Measurements from ENCODE around the gene AUTS2.

Gene AUTS2

DNA sequence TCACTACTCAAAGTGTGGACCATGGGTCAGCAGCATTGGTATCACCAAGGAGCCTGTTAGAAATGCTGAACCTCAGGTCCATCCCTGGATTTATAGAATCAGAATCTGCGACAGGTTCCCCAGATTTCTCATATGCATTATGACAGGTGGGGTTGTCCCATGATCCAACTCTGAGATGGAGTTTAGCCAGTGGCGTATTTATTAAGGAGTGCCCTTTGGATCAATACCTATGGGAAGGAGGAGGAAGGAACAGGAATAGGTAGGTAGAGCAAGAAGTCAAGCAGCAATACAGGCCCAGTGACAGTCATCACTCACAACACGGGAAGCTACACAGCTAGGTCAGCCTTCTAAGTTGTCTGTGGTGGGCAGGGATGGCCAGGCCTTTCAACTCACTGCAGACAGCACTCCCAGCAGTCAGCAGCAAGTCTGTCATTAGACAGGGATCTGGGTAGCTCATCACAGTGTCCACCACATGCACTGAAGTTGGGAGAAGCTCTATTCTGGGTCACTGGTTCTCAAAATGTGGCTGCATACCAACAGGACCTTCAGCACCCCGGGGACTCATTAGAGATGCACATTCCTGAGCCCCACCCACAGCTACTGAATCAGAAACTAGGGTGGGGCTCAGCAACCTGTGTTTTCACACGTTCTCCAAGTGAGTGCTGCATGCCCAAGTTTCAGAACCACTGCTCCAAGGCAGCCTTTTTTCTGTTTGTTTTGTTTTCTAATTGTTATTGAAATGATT lies 1001.3 kb downstream of the AUTS2 start:
- DNase-seq = no peak

DNA sequence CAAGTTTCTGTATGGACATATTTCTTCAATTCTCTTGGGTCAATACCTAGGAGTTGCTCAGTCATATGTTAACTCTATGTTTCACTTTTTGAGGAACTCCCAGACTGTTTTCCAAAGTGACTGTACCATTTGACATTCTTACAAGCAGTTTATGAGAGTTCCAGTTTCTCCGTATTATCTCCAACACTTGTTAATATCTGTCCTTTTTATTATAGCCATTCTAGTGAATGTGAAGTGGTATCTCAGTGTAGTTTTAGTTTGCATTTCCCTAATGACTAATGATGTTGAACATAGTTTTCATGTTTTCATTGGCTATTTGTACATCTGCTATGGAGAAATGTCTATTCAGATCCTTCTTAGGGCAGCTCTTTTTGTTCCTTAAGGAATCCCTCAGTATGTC lies 1002.7 kb downstream of the AUTS2 start:
- DNase-seq = no peak

DNA sequence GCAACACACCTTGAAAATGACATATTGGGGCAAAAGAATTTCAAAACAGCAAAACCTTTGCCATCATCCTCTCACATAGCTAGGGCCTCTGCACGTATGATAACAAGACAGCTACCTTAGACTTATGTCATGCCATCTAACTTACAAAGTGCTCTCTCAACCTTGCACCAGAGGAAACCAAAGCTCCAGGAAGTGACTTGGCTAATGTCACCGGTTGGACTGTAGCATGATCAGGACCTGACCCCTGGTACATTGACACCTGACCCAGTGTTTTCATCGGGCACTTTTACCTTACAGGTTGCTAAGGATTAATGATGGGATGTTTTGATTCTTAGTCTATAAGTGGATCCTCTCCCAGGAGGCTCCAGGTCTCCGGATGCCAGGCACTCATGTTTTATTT lies 1003.8 kb downstream of the AUTS2 start:
- no peak for DNase-seq

DNA sequence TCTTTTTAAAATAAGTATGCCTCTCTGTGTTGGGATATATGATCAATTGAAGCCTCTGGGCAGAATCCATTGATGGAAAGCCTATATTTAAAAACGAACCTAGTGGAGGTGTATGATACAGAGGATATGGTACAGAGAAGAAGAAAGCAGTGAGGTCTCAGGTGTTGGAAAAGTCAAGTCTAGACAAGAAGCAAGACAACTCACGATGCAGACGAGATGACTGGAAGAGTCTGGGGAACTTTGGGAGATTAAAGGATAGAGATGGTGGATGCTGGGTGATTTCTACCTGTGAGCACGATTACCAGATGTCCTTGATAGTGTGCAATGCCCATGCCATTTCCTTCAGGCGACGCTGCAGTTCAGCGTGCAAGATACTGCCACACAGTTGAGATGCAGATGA lies 1009.0 kb downstream of the AUTS2 start:
- DNase-seq = no peak

DNA sequence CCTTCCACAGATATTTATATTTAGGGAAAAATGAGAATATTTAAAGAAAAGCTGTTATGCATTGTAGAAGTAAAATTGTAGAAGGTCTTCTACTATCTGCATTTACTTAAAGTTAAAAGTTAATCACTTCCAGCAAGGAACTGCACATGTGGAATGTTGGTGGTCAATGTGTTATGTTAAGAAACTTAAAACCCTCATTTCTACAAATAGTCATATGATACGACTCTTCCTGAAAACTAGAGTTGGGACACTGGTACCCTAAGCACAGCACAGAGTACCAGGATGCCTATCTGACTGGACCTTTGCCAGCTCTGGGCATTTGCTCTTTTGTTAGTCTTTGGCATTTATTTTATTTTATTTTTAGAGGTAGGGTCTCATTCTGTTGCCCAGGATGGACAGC lies 1009.5 kb downstream of the AUTS2 start:
- DNase-seq = no peak

DNA sequence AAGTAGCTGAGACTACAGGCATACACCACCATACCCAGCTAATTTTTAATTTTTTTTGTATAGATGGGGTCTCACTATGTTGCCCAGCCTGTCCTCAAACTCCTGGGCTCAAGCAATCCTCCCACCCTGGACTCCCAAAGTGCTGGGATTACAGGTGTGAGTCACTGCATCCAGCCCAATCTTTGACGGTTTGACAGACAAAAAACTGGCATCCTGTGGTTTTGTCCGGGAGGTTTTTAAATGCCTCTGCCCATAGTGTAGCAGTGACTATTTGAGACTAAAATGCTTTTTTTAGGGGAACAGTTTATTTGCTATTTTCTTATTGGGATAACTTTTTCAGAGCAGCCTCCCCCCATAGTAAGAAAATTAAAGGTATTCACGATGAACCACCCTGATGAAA lies 1010.0 kb downstream of the AUTS2 start:
- DNase-seq = no peak

DNA sequence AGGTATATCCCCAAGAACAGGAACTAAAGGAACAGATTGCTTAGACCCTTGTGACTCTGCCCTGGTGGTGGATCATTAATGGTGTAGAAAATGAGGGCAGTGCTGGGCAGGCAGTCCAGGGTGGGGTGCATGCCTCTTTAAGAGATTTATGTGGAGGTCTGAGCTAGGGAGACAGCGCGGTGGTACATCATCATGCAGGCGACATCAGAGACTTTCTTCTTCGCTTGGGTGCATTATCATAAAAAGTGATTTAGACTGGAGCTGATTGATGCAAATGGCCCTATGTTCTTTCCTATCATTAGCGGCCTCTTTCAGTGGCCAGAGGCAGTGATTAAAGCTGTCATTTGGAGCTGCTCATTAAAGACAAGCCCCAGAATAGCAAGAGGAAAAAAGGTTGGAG lies 1014.5 kb downstream of the AUTS2 start:
- DNase-seq = no peak

DNA sequence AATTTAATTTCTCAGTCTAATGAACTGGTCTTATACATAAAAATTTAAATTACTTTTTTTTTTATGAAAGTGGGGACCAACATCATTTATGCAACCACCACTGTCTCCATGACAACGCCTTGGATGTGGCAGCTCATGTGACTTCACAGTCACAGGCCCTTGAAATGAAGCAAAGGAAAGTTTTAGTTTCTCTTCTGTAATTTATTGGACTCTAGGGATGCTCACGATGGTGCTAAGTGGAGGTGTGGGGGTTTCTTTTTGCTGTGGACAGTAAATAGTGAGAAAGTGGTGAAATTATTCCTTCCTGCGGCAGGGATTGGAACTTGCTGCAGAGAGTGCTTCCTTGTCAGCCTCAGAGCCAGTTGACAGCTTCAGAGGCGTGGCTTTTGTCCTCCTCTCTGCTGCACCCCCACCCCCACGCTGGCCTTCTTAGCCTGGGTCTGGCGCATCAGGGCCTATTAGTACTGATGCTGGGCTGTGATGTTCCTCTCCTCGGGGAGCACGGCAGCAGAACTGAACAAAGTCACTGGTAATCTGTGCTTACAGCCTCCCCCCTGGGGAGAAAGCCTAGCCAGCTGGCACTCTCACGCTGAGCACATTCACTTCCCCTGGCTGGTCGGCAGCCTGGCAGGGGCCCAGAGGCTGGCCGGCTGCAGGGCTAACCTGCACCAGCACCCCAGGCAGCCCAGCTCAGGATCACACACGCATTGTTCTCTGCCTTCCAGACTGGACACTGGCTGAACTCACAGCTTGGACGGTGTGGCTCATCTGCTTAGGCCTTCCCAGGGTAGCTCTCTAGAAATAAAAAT lies 1016.2 kb downstream of the AUTS2 start:
- peak; percentile 94 for DNase-seq

DNA sequence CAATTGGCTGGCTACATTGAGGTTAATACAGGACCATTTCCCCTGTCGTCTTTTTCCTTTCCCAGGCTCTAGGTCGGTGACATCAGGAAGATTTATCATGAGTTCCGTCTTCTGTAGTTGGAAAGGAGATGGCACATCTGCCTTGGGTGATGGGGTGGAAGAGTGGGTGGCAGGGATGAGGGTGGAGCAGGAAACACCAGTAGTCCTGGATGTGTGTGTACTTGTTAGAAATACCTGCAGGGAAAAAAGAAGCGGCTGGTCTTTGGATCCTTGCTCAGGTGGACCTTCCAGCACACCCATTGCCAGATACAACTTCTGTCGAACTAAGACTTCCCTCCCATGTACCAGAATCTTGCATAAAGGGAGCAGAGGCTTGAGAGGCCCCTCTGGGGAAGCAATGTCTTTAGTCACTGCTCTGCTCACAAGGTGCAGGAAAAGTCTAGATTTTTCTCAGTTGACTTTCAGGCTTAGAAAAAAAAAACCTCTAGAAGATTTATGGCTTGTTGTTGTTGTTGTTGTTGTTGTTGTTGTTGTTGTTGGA lies 1016.9 kb downstream of the AUTS2 start:
- DNase-seq = no peak

DNA sequence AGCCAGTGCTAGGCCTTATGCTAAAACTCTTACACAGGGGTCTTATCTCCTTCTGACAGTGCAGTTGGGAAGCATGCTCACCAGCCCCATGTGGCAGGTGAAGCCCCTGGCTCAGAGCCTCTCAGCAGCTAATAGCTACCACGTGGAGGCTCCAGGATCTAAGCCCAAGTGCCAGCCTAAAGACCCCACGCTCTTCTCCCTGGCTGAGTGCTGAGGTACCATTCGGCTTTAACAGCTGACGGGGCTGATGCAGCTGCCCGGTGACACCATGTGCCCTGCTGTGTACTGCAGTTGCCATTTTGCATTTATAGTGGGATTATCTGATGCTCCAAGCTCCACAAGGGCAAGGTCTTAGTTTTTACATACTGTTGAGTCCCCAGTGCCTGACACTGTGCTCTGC lies 1017.9 kb downstream of the AUTS2 start:
- DNase-seq = no peak

DNA sequence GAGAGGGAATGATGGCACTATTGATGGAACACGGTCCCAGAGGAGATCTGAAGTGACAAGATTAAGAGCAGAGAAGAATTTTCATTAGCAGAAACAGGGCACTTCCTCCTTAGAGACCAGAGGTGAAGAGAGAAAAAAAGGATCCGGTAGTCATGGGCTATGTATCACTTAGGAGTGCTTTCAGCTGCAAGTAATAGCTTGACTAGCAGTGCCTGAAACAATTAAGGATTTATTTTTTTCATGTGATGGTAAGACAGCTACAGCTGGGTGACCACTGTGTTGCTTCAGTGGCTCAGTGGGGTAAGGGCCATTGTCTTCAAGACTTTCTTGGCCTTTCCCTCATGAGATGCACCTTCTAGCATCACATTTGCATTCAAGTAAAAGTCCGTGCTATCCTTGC lies 1018.5 kb downstream of the AUTS2 start:
- no peak for DNase-seq

DNA sequence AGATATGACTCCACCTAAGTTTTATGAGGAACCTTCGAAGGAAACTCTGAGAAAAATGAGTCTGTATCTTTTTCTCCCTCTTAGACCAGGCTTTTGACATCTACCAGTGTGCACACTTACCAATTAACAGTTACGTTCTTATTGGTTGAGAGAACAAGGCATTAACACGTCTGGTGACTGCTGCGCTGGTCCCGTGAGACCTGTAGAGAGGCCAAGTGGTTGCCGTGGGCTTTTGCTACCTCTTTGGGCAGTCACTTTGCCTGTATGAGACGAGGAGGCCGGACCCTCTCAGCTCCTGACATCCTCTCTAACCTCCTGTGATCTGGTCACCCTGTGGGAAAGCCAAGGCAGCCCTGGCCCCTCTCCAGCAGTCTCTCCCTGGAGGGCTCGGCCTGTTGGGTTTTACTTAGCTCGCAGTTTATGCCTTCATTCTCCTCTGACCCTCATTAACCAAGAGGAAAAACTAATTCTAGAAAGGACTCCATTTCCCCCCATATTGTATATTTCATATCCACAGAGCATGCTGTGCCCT lies 1019.8 kb downstream of the AUTS2 start:
- DNase-seq = no peak

DNA sequence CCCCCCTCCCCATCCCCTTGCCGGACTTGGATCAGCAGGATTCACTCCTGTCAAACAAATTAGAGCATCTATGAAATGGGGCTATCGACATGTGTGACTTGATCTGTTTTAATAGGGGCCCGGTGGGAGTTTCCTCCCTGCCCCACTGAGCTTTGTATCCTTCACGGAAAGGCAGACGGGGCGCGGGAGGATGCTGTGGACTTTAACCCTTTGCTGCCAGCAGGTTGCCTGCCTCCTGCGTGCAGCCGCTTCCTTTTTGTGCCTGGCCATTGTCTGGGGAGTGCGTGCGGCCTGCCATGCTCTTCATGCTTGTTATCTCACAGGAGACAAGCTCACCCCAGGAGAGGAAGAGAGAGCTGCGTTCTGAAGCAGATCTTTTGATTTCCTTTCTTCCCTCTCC lies 1020.9 kb downstream of the AUTS2 start:
- no peak for DNase-seq

DNA sequence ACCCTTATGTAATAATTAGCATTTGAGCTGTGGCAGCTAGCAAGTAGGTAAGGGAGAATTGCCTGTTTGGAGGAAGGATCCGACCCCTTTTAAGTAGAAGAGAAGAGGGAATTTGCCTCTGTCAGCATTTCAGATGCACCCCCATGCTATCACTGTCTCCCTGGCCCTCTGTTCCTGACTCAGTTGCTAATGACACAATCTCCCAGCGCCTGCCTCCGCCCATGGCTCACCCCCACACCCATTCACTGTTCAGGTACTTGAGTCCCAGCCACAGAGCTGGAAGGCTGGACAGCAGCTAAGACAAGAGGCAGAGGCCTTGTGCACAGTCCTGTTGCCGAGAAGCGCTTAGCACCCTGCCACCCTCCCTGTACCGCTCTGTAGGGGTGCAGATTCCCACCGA lies 1021.4 kb downstream of the AUTS2 start:
- DNase-seq = no peak

DNA sequence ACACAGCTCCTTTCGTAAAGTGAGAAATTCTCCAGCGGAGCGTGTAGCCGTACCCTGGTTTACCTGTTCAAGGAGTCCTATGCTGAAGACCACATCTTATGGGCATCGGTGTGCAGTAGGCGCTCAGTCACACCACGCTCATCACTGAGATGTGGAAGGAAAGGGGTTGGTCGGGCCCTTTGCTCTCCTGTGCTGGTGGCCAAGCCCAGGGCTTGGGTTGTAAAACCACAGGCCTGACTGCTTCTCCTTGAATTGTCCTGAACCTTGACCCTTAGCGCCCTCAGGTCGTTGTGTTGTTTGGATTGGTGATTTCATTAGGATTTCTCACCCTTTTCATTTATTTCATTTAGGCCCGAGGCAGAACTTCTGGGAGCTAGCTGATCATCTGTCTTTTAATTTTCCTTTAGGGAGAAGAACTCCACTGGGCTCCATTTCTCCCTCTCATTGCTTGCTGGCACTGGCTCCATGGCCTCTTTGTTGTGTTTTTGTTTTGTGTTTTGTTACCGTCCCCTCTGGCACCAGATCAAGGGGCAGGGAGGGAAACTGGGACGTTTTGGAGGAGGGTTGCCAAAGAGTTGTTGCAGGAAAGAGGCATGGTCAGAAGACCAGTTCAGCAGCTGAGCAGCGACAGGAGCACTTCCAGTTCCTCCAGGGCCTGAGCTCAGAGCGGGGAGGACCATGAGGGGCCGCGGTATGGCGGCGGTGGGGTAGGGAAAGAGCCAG lies 1022.2 kb downstream of the AUTS2 start:
- DNase-seq = no peak

DNA sequence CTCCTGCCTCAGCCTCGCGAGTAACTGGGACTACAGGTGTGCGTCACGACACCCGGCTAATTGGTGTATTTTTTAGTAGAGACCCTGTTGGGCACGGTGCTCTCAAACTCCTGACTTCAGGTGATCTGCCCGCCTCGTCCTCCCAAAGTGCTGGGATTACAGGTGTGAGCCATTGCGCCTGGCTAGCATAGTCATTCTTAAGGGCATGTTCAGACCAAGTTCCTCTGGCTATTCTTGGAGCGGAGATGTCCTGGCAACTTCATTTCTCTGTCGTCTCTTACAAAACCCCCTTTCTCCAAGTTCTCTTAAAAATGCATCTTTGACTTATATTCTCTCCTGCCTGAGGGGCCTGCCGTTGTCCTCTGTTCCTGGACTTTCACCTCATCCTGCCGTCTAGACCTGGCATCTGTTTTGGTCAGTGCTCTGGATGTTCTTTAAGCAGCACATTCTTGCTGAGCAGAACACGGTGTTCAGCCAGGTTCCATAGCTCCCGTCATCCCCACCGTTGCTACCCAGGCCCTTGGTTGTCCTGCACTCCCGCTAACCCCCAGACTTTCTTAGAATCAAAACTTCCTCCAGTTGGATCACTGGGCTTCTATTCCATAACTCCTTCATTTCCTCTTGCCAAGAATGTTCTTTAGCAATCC lies 1023.8 kb downstream of the AUTS2 start:
- DNase-seq = no peak

DNA sequence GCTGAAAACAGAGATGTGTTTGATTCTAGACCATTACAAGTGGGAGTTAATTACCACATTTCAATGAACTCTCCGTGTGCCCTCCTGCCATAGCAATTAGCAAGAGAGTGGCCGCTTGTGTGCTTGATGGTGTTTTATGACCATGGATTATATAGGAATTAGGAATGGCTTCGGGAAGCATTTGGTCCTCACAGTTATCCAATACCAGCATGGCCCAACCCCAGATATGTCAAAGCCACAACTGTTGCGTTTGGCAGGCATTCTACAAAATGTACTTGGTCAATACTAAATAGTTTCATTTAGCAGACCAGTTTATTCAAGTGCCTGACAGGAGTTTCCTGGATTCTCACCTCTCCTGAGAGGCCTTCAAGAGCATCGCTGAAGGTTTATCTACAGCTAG lies 1024.7 kb downstream of the AUTS2 start:
- DNase-seq = no peak

DNA sequence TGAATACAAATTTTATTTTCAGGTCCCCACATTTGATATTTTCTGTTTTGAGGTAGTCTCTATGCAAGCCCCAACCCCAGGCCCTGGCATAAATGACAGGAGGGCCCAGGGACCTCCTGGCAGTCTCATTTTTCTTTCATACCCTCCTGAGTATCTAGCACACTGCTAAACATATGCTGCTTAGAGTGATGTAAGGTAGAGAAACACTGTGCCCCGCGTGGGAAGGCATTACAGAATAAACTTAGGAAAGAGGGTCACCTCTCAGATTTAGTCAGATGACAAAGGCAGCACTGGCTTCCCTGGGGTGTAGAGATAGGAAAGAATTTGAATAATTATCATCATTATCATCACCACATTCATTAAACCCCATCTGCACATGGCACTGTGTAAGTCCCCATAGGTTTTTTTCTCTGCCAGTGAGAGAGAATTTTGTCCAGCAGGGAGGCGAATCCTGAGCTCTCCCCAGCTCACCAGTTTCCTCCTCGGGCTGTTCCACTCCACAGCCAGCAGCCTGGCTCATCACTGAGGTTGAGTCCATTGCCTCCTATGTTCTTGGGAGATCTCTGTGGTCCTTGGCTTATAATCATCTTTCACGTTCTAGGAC lies 1026.3 kb downstream of the AUTS2 start:
- no peak for DNase-seq

DNA sequence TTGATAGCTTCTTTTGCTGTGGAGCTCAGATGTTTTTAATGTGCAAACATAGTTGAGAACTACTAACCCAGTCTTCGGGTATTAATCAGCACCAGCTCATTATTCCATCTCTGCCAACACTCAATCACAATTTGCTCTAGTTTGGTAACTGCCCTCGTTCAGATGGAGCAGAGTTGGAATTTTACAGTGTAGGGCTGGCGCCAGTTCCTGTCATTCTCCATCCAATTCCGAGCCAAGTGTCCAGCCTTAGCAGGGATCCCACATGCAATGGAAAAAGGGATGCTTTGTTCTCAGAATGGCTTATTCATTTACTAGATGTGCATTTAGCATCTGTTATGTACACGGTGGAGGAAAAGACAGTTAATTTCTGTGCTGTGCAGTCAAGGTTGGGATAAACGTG lies 1029.2 kb downstream of the AUTS2 start:
- DNase-seq = no peak

DNA sequence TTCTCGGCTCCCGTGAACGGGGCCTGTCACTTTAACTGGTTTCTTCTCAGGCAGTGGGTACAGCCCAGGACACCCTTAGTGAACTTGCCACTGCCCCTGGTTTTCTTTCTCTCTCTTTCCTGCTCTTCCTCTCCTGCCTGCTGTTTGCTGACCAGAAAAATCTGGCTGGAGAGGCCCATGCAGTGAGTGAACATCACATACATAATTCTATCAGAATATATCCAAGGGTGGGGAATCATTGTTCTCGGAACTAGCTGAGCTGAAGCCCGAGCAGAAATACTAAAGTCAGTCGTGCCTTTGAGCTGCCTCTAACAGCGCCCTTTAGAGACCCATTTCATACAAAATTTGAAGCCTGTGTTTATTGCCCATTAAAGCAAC lies 1032.2 kb downstream of the AUTS2 start:
- no peak for DNase-seq

DNA sequence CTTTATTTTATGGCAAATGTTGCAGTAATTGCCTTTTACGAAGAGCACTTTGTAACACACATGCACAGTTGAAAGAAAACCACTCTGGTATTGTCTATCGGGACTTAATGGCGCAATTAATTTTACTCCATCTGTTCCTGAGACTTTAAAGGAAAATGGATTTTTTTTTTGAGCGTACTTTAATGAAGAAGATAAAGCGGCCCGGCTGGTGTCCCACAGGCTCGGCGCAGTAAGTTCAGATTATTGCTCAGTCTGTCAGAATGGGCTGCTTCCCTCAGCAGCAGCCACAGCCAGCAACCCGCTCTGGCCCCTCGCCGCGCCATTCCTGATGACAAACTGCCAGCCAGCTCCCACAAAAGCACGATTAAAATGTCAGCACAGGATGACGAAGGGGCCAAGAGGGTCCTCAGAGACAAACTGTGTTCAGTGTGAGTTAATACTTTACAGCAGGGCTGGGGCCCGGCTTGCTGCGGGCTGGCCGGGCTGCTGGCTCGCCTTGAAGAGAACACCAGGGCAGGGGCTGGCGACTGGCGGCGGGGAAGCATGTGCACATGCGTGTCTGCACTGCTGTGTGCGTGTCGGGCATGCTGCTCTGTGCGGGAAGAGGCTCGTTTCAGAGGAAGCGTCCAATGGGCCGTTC lies 1032.7 kb downstream of the AUTS2 start:
- DNase-seq = peak; percentile 73

DNA sequence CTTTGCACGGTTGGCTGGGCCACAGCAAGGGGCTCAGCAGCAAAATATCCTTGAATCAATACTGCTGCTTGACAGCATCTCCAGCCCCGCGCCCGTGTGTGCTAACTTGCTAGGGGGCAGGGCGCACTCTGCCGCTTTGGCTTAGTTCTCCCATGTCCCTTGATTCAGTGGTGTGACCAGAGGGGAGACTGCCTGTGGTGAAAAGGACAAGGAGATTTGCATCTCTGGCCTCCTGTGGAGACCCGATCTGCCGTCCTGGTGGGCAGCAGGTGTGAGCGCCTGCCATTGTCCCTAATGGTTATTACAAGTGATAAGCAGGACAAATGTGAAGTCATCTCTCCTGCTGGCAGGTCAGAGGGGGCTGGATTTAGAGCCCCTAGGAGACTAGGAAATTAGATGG lies 1033.4 kb downstream of the AUTS2 start:
- no peak for DNase-seq
